Stimulated activated CD8-positive, alpha-beta memory T cell treated with anti-CD3 and anti-CD28 coated beads, Interleukin-12 subunit alpha, Interleukin-12 subunit beta, amount 100 ng/mL, for 1 hour (primary cell): ENCODE measurements around the gene SPG11.
"Not testable (repeated sequence)": the region's sequence is repeated elsewhere in the genome, so short reads cannot be mapped to it uniquely, and the experiment has no call there.

ENCODE experiments used
- DNase-seq: peaks from one replicate; pipeline ENCODE4 v3.0.0-alpha.2; 2020; ENCODE audit warnings: low read depth

Gene SPG11

DNA sequence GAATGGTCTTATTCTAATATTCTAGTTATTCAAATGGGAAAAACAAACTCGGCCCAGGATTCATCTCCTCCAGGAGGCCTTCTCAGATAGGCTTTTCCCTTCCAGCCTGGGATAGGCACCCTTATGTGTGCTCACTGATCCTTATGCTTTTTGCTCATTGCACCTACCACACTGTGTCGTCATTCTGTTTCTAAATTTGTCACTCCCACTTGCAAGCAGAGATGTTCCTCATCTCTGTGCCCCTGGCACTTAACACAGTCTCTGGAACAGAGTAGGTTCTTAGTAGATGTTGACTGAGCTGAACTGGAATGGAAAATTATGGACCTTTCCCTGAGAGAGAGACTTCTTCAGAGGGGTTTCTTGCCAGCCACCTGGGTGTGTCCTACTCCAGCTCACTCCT is 18.7 kb upstream of the SPG11 start:
- no peak for DNase-seq

DNA sequence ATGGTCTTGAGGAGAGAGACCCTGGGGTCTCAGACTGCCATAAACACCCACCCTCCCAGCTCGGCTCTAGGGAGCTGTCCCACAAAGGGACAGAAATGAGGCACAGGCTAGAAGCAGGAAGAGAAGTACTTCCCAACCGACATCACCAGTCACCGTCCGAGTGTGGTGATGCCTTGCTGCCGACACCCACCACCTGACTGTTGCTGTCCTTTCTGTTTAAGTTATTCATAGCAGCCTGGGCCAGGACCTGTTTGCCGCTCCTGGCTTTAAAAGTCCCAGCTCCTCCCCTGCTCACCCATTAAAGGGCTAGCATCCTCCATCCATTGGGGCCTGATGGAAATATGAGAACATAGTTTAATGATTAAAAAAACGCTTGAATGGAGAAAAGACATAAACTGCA is 13.2 kb upstream of the SPG11 start:
- DNase-seq: no peak

DNA sequence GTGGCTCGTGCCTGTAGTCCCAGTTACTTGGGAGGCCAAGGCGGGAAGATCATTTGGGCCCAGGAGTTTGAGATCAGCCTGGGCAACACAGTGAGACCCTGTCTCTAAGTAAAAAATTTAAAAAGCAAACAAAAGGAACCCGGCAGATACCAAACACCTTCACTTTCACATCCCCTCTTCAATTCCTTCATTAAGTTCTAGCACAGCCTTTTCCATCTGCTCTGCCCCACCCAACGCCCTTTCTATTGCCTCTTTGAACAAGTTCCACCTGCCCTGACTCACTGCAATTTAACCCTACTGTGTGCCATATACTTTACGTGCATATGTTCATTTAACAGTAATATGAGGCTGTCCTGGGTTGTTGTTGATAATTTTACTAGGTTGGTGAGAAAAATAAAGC is 12.4 kb upstream of the SPG11 start:
- DNase-seq: no peak

DNA sequence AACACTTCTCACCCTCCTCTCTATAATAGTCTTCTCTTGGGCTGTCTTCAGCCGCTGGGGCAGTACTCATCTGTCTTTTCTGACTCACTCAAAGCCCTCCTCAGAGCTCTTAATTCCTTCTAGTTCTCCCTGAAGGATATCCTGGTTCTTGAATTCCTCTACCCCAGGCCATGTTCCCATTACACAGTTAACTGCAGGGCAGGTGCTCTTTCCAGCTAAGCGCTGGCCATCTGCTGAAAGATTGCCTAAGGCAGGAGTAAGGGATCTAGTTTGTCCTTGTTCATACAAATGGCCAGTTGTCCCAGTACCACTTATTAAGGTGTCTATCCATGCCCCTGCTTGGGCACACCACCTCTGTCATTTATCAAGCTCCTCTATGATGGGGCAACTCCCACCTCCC is 10.2 kb upstream of the SPG11 start:
- DNase-seq: no peak

DNA sequence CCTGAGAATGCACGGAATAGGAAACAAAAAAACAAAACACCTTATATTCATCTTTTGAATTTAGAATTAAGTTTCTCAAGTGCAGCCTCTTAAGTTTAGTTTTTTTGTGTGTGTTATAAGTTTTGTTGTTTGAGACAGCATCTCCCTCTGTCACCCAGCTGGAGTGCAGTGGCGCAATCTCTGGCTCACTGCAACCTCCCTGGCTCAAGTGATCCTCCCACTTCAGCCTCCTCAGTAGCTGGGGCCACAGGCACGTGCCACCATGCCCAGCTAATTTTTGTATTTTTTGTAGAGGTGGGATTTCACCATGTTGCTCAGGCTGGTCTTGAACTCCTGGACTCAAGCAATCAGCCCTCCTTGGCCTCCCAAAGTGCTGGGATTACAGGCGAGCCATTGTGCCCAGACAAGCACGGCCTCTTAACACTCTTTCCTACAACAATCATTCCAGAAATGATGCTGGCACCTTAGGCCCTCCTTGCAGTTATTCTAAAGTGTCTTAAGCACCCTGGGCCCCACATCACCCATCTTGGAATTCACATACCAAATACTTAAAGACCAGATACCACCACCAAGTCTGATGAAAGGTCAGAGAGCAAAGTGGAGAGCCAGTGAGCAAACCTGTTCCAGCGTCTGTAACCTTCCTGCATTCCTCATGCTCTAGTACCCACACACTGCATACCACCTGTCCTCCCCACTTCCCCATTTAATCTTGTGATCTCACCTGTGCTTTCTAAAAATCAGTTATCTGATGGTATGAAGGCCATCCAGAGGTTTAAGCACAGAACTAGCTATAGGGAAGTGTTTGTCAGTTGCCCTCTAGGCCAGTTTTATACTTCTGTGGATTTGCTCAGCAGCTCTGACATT is 6.9 kb upstream of the SPG11 start:
- DNase-seq: no peak

DNA sequence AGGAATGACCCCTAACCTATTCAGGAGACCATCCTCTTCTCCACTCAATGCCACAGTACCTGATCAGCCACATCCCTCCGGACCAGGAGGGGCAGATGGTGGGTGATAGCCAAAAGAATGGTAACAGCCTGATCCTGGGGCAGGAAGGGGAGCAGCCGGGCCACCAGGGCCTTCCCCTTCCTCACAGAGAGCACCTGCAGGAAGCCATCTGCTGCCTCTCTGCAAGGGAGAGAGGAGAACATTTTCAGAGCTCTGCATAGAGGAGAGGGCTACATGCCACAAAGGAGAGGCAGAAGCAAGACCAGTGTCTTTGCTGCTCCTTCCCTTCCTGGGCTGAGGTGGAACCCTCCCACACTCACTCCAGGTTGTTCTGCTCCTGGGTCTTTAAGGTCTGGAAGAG is 5.5 kb upstream of the SPG11 start:
- no peak for DNase-seq

DNA sequence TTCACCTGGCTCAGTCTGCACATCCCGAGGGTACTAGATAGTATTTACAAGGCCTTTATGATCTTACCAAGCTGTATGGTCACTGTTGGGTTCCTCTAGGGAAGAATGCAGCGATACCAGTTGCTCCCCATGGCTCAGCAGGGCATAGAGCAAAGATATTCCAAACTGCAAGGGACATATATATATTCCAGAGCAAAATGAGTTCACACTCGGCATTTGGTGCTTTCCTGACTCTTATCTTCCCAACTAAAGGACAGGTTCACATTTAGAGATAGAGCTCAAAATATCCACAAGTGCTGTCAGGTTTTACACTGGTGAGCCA is 3.5 kb upstream of the SPG11 start:
- no peak for DNase-seq

DNA sequence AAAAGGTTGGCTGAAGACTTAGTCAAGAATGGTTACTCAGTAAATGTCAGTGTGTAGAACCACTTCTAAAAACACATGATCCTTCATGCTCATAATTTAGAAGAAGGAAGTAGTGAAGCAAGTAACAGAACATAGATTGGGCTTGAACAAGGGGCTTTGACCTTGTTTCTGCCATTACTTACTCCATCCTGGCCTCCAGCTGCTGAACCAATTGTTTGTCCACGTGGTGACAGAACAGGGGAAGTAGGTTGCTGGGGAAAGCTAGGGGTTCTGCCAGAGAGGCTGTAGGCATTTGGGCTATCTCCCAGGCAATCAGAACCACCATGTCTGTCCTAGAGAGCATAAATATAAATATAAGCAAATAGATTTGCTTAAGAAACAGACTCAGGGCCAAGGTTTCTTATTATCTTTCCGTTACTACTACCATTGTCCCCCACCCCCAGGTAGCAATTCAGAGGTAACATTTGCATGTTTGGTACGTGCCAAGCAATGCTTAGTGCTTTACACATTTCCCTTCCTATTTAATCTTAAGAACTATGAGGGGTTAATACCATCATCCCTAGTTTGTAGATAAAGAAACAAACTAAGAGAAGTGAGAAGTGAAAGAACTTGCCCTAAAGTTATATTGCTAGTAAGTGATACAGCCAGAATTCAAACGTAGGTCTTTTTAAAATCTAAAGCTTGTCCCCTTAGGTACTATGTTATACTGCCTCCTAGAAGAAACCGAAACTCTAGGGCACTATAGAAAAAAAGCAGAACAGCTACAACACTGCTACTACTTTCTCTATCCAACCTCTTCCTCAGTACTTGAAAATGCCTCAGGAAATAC is 3.0 kb upstream of the SPG11 start:
- no peak for DNase-seq

DNA sequence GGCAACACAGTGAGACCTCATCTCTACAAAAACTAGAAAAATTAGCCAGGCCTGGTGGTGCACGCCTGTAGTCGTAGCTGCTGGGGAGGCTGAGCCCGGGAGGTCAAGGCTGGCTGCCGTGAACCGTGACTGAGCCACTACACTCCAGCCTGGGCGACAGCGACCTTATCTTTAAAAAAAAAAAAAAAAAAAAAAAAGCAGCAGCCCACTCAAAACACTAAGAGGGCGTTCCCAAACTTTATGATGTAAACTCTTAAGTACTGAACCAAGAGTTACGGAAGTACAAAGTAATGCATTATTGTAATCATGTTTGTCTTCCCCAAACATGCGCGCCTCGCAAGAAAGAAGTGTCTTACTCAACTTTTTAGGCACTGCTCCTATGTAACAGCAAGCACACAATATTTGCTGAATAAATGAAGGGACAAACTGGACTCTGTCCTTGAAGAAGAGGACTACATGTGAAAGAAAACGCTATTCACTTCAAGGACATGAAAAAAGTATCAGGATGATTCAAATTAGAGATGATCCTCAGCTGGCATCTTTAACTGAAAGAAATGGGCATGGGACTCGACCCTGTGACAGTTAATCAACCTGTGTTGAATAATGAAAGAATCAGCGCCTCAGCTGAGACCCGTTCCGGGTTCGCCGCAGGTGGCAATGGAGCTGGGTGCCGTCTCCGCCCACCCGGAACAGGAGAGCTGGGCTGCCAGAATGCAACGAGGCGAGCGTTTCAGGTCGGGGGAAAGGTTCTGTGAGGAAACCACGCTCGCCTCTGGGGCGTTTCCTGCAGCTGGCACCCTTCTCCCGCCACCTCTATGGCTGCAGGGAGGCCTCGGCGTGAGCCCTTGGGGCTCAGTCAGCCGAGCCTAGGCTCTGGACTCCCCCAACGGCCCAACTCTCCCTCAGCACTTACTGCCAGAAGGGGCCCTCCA is 718 bp downstream of the SPG11 start:
- DNase-seq: peak; percentile 70

DNA sequence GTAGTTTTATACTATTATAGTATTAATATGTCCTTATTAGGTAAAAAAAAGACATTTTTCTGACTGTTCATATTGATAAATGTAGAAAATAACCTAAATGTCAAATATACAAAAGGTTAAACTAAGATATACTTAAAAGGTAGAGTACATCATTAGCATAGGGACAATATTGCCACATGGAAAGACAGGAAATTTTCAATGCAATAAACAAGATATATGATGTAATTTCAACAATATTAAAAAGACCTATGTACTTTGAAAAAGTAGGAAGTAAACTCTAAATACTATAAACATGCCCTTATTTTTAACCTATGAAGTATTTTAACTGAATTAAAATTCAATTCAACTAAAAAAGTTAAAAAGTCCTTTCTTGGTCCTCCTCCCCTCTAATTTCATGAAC is 1.9 kb downstream of the SPG11 start:
- no peak for DNase-seq

DNA sequence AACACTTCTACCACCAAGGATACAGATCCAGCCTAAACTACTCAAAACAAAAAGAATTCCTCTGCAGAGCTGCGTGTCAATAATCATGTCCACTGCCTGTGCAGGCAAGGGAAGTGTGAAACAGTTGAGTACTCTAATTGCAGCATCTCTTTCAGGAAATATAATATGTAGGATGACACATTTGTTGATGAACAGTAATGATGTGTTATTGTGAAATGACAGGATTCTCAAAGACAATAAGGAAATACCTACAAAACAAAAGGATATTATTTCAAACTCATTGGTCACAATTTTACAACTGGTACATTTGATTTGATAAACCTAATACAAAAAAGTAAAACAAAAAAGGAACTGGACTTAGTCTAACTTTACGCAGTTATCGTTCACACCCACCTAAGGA is 4.4 kb downstream of the SPG11 start:
- no peak for DNase-seq

DNA sequence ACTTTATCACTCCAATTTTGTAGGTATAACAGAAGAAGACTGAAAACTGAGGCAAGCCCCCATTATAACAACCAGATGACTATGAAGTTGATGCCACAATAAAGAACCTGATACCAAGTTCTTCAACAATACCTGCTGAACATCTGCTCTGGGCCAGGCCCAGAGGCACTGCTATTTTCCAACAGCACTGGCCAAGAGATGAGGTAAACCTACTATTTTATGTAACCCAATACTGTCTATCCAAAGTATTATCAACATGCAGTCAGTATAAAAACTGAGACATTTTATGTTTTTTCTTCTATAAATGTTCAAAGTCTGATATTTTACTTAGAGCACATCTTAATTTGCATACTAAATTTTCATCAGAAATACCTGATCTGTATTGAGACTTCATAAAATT is 6.1 kb downstream of the SPG11 start:
- DNase-seq: no peak

DNA sequence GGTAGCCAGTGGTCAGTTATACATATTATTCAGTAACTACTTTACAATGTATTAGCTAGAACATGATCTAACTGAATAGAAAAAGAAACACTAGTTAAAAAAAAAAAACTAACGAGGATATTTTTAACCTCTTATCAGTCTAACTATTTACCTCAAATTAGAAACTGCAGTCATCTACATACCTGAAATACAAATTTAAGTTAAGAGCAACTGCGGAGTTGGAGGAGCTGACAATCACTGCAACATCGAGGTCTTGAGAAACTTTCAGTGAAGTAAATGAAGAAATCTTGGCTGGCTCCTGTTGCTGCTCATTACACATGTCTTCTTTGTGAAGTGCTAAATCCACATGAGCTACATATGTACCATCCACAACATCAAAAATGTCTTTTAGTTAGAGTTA is 6.5 kb downstream of the SPG11 start:
- no peak for DNase-seq

DNA sequence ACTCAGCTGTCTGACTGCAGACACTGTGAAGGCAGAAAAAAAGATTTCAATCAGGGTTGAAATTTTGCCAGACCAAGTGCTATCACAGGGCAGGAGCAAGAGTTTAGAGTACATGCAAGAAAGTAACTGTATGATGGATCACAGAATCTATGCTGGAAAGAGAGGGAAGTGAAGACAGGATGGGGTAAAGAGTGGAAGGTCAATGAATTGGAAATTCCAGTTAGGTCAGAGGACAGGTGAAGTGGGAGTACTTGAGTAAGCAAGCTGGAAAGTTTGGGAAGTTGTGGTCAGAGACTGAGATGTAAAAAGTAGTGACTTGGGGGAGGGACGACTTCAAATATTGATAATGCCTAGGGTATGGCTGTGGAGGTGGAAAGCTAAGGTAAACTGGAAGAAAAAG is 7.2 kb downstream of the SPG11 start:
- DNase-seq: no peak

DNA sequence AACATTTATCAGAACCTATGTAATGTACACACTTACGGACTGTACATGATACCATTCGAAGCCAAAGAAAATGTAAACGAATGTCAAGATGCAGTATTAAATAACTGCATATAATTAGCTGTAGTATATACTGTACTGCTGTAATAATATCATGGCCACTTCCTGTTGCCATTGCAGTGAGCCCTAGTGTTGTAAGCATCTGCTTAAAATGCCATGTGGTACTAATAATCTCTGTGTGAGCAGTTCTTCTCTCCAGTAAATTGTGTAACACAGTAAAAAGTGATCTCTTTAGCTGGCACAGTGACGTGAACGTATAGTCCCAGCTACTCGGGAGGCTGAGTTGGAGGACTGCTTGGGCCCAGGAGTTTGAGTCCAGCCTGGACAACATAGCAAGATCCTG is 8.6 kb downstream of the SPG11 start:
- no peak for DNase-seq

DNA sequence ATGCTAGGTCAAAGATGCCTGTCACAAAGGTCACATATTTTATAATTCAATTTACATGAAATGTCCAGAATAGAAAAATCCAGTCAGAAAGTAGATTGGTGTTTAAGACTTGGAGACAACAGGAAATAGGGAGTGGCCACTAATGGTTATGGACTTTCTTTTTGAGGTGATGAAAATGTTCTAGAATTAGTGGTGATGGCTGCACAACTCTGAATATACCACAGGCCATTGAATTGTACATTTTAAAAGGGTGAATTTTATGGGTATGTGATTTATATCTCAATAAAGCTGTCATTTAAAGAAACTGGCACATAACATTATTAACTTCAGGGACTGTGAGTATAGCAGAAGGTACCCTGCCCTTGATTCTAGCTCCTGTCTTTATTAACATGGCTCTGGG is 15.8 kb downstream of the SPG11 start:
- DNase-seq: no peak

DNA sequence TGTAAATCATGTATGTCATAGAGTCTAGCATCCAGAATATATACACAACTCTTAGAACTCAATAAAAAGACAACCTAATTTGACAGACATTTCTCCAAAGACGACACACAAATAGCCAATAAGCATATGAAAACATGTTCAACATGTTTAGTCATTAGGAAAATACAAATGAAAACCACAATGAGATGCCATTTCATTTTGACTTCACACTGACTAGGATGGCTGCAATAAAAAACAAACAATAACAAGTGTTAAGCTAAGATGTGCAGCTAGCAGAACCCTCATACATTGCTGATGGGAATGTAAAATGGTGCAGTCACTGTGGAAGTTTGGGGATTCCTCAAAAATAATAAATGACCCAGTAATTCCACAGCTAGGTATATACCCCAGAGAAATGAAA is 16.4 kb downstream of the SPG11 start:
- no peak for DNase-seq

DNA sequence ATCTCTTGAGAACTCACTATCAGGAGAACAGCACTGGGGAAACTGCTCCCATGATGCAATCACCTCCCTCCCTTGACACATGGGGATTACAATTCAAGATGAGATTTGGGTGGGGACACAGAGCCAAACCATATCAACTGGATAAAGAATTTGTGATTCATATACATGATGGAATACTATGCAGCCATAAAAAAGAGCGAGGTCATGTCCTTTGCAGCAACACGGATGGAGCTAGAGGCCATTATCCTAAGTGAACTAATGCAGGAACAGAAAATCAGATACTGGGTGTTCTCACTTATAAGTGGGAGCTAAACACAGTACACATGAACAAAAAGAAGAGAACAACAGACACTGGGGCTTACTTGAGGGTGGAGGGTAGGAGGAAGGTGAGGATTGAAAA is 17.0 kb downstream of the SPG11 start:
- no peak for DNase-seq

DNA sequence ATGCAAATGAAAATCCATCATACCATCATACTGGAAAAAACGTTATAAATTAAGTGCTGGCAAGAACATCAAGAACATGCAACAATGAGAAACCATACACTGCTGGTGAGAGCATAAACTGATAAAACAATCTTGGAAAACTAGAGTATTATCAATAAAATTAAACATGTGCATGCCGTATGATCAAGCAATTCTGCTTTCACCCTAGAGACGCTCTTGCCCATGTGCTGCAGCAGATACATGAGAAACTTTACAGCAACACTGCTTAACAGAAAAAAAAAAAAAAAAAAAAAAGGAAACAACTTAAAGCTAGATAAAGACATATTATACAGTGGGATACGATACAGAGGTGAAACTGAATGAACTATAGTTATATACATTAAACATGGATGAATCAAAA is 21.8 kb downstream of the SPG11 start:
- no peak for DNase-seq

DNA sequence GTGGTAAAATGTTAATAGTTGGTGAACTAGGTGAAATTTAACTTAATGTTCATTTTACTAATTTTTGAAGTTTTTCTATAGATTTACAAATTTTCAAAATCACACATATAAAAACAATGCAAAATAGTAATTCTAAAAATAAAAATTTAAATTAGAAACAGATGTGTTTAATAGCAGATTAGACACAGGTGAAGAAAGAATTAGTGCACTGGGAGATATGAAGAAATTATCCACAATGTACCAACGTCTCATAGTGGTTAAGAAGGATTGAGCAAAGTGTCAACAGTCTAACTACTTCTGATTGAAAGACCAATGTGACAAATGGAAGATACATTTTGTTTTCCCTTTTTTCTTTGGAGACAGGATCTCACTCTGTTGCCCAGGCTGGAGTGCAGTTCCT is 26.5 kb downstream of the SPG11 start:
- DNase-seq: no peak

DNA sequence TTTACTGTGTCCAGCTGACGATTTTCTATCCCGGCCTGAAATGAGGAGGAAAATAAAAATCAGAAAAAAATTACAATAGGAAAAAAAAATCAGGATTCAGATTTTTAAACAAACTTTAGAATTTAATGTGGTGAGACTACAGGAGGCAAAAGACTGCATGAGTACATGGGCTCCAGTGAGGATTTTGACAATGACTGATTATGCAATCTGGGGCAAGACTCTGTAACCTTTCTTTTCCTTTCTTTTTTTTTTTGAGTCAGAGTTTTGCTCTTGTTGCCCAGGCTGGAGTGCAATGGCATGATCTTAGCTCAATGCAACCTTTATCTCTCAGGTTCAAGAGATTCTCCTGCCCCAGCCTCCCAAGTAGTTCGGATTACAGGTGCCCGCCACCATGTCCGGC is 29.9 kb downstream of the SPG11 start:
- DNase-seq: no peak

DNA sequence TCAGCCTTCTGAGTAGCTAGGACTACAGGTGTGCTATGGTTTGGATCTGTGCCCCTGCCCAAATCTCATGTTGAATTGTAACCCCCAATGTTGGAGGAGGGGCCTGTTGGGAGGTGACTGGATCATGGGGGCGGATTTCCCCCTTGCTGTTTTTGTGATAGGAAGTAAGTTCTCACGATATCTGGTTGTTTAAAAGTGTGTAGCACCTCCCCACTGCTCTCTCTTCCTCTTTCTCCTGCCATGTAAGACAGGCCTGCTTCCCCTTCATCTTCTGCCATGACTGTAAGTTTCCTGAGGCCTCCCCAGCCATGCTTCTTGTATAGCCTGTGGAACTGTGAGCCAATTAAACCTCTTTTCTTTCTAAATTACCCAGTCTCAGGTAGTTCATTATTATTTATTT is 38.2 kb downstream of the SPG11 start:
- DNase-seq: not testable (repeated sequence)

DNA sequence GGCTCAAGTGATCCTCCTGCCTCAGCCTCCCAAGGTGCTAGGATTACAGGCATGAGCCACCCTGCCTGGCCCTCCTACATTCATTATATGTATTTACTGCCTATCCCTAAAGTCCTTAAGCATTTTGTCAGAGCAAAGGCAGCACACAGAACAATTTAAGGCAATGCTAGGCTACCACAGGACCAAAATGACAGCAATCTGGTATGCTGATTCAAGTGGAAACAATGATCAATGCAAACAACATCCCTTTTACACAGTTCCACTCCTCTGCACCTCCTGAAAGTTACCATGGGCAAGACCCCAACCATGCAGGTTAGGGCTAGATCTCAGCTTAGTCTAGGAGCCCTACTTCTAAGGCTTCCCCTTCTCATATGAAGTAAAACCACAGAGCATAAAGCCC is 40.3 kb downstream of the SPG11 start:
- no peak for DNase-seq
